NCI-H446 (cell line): ENCODE results near the gene CXCL5.
"Not testable (repeated sequence)": the region's sequence is repeated elsewhere in the genome, so short reads cannot be mapped to it uniquely, and the experiment has no call there.

ENCODE experiments used
- DNase-seq, 2 experiments: peaks; one replicate each; lab custom pipeline; 2025; lab: John Stamatoyannopoulos, UW

The CXCL5 gene

DNA sequence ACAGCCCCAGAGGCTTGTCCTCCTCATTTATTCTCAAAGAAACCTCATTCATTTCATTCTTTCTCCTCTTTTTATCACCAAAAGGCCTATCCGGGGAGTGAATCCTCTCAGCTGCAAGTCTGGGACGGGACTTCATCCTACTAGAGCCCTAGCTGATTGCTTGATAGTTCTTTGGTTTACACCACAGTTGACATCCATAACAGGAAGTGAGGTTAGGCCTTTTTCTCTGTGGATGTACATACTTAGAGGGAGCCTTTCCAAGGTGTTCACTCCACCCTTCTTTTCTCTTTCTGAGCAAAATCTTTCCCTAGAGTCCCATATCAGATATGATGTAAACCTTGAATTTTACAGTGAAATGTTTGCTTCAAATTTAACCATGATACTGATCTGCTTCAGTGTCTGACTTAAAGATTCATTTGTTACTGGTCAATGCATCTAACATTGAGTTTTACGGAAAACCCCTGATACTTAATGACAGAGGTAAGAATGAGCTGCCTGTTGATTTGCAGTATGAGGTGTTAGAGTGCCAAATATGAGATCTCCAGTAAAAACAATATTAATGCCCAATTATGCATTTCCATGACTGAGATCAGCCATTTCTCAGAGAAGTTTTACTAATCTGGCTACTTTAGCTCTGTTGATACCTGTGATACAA, 16.8 kb upstream of the CXCL5 start:
- DNase-seq, result no peak

DNA sequence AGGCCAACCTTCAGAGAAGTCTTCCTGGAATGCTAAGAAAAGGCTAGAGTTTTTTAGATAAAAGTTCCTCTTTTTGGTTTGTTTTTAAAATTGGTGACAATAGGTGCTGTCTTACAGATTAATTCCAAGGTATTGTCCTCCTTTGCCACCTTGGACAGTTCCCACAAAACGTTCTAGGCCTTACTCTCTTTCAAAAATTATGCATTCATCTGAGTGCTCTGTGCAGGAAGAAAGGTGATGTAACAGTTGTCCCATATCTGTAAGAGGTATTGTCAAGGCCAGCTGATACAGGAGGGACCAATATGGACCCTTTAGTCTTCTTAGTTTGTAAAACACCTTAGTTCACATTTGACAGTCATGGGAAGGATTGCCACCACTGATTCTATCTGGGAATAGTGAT, 15.9 kb upstream of the CXCL5 start:
- DNase-seq, result no peak

DNA sequence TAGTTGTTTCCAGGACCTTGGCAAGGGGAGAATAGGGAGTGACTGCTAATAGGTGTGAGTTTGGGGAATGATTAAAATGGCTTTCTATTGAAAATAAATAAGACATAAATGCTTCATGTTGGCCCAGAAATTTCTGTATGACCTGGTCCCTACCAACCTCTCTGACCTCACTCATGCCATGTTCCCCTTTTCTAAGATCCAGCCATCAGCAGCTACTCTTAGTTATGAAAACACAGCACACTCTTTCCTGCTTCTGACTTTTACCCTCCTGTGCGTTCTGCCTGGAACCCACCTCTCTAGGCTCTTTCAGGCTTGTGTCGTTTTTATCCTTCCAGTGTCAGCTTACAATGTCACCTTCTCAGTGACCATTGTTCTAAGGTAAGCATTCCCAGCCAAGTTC, 14.8 kb upstream of the CXCL5 start:
- DNase-seq, result no peak

DNA sequence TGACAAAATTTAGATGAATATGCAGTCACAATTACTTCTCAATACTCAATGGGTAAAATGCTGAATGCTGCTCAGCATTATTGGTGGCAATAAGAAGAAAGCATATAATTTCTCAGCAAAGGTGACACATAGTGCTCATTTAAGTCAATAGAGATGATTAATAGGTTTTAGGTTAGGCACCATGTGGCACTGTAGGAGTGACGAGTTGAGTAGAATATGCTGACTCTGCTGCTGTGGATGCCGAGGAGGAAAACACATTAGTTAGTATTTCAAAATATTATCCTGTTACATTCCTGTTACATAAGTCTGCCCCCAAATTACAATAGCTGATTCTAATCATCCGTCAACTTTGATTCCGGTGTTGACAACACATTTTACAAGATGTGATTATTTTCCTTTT, 13.7 kb upstream of the CXCL5 start:
- DNase-seq, result no peak

DNA sequence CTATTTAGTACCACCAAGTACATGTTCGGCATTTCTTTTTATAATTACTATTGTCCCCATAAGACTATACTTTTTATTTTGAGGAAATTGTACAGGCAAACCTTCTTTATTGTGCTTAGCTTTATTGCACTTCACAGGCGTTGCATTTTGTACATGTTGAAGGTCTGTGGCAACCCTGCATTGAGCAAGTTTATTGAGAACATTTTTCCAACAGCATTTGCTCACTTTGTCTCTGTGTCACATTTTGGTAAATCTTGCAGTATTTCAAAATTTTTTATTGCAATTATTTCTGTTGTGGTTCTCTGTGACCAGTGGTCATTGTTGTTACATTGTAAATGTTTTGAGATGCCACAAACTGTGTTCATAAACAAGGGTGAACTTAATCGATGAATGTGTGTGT, 10.8 kb upstream of the CXCL5 start:
- no peak for DNase-seq

DNA sequence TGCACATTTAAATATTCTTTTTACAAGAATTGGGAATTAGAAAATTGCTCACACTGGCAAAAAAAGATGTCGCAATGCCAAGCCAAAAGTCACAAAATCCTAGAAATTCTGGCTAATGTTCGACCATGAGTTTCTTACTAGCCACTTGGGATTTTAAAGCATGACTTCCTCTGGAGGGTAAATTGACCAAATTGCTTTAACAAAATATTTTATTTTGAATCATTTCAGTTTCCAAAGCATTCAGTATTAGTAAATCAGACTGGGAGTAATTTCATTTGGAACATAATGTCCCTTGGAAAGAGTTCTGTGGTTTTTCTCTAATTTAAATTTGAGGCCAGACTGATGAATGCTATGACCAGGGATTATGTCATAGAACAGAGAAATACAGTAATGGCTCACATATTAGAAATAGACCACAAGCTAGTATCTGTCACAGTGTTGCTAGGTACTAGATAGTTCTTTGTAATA, 7.6 kb upstream of the CXCL5 start:
- no peak for DNase-seq

DNA sequence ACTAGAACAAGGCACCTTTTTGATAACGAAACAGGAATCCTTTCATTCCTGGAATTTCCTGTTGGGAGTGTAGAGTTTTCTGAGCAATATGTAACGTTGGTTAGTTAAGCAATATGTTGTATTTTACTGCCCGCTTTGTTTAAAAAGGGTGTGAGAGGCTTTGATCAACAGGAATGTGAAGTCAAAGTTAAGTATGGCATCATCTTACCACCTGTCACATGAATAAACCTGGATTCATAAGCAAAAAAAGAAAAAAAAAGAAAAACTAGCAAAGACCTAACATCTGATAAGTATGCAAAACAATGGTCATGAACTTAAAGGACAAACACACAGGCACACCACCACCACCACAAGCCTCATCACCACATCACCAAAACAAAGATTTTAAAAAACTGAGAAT, 7.1 kb upstream of the CXCL5 start:
- DNase-seq, result no peak

DNA sequence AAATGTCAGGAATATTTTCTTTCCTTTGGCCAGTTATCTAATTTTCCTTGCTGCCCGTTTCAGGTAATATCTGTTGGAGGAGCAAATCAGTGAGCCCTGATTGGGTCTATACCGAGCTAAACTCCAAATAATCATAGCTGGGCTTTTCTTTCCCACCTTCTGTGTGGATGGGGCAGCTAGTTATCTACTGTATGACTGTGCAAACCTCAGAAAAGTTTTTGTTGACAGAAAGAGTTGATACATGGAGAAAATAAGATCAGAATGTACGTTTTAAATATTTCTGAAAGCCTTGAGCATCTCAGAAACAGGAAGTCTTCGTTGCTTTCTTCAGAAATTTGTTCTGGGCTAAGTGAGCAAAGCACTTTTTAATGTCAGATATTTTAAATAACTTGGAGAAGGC, 6.2 kb upstream of the CXCL5 start:
- no peak for DNase-seq

DNA sequence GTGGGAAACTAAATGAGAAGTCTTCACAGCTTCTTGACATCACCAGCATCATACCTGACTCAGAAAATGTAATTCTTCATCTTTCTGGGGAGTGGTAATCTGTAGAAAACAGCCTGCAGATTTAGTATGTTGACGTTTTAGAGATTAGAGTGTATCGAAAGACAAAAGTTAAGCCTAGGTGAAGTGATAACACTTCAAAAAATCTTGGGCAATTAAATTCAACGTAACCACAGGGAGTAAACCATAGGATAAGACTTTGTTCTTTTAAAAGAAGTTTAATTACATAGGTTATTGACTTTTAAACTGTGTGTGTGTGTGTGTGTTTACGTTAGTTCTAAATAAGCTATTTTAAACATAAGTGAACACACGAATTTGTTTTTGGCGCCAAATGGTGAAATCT, 1.8 kb upstream of the CXCL5 start:
- DNase-seq, result no peak

DNA sequence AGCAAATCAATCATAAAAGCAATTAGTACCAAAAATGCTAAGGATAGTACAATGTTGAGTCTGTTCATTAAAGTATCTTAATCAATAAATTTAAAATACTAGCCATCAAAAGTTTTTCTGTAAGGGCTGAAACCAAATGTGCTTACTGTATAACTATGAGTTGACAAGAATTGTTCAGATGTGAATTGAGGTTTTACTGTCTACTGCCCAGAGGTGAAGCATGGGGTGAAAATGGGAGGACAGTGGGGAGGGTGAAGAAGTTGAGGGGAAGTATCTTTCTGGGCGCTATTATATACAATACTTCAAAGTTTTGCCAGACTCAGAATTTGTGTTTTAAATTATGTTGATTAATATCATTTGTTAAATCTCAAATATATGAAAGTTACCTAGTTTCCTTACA, 6.4 kb downstream of the CXCL5 start:
- DNase-seq, result no peak

DNA sequence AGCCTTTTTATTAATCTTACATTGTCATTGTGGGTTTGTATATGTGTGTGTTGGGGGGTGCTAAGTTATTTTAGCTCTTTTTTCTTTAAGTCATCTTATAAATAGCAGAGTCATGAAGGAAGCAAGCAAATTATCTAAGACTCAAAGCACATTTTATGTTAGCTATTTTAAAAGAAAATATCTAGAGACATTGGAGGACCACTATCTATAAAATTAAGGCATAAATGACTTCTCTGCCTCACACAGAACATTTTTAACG, 6.8 kb downstream of the CXCL5 start:
- no peak for DNase-seq

DNA sequence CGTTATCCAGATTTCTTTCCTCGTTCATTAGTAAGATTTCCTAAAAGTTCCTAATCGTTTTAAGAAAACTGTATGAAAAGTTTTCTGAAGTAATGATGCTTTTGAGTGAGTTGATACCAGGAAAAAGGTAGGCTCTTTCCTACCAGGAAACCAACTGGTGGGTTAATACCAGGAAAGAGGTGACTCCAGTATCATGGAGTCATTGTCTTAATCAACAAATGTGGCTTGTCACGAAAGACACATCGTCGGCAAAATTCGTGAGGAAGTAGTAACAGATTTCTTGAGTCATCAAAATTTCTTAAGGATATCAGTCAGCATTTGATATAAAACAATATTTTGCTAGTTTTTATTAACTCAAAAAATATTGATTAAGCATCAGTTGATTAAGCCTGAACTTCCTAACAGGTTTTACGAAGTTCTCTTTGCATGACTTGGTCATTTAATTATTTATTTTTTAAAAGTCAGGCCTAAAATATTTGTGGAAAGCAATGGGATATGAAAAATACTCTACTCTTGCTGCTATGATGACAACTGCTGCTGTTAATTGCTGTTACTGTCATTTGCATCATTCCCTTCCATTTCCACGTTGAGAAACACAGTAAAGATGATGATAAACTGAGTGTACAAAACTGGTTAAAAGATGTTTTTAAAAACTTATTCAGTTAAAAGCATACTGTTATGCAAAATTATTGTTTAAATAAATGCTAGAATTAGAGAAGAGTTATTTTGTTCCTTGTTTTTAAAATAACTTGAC, 7.3 kb downstream of the CXCL5 start:
- no peak for DNase-seq

DNA sequence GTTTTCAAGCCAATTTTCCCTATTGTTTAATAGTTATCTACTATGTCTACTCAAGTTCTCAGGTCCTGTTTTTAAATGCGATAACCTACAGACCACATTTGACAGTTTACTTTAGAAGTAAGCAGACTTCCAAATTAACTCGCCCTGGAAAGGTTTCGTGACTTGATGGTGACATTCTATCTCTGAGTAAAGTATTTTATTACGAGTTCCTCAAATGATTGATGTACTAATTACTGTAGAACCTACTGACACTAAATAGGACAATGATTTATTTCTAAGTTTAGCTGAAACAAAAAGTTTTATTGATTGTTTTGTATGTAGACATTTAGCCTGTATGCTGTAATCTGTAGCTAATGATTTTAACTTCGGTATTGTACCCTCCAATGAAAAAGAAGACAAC, 8.5 kb downstream of the CXCL5 start:
- DNase-seq, result no peak

DNA sequence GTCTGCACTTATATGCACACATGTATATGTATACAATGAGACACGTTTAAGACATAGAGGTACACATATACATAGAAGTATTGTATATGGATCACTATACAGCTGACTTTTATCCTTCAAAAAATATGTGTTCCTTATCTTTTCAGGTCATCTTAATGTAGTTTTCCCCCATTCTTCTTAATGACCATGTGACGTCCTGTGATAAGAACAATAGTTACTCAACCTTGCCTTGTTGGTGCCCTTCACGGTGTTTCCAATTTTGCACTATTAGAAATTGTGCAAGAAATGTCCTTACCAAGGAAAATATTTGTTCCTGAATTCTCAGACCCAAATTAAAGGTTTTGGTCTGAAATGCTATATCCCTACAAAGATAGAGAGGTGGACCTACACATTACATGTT, 9.4 kb downstream of the CXCL5 start:
- no peak for DNase-seq

DNA sequence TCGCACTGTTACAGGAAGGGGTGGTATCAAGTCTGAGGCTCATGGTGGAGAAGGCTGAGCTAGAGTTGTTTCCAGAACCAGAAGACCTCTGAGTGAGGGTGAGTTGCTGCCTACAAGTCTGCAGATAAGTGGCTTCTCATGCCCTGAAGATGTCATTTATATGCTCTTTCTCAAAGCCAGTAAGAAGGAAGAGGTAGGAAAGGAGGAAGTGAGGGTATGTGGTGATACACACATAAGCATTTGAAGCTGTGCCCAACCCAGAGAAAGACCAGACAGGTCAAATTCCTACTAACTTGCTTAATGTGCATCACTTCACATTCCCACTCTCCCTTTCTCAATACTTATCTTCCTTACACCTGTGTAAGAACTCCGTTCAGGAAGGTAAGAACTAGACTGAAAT, 10.4 kb downstream of the CXCL5 start, which contains the start of gene PPBP:
Gene PPBP (minus strand): TSS at position 130 of the 400 bp plus-strand sequence. CDS start 87 bp downstream, at position 43.
- no peak for DNase-seq

DNA sequence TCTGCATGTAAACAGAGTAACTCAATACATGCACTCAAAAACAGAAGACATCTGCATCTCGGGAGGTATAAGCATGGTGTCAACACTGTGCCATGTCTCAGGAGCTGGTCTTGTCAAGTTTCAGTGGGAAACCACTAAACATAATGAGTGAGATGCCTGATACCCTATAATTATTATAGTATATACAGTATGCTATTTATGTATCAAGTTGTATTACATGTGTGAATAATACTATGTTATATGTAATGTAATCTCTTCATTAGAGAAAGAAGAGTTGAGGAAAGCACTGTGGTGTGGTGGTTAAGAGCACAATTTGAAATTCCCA, 13.0 kb downstream of the CXCL5 start:
- no peak for DNase-seq

DNA sequence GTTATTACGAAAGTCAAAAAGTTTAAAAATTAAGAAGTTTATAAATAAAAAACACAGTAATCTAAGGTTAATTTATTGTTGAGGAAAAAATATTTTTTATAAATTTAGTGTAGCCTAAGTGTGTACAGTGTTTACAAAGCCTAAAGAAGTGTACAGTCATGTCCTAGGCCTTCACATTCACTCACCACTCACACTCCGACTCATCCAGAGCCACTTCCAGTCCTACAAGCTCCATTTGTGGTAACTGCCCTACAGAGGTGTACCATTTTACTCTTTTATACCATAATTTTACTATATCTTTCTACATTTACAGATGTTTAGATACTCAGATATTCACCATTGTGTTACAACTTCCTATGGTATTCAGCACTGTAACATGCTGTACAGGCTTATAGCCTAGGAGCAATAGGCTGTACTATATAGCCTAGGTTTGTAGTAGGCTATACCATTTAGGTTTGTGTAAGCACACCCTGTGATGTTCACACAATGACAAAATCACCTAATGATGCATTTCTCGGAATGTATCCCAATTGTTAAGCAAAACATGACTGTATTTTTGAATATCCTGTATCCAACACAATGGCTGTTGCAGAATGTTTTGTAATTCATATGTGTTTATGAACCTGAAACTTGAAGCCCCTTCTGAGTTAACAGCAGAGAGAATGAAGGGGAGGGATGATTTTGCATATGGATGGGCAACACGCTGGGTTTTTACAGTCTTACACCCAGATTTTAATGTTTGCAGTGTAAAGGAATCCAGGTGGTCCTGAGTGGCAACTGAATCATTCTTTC, 13.5 kb downstream of the CXCL5 start:
- no peak for DNase-seq

DNA sequence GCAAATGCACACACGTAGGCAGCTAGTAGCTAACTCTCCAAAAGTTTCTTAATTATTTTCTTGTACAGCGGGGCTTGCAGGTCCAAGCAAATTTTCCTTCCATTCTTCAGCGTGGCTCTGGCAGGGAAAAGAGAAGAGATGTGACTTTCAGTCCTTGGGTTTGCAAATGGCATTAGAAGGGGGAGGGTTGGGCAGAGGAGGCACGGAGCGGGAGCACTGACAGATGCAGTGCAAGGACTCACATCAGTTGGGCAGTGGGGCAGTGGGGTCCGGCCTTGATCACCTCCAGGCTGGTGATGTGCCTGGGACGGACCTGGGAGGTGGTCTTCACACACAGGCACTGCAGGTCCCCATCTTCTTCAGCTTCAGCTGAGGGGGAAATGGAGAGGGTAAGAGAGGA, 17.3 kb downstream of the CXCL5 start:
- DNase-seq, result not testable (repeated sequence)

DNA sequence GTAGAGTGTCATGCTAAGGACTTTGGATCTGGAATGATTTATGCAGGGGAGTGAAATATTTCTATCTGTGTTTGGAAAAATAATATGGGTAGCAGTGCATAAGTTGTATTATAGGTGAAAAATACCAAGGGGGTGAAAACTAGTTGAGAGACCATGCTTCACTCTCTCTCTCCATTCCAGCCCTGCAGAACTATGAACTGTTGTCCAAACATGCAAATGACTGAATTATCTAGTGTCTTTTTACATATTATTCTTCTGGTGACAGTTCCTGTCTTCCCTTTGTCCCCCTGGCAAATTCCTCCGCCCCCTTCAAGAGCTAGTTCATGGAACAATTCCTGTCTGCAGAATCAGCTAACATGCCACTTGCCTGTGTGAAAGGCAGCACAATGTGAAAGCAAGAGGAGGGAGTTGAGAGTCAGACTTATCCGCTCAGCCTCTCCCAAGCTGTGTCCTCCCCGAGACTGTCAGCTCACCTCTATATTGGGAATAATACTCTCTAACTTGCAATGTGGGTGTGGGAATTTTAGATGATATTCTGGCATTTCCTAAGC, 19.0 kb downstream of the CXCL5 start:
- no peak for DNase-seq

DNA sequence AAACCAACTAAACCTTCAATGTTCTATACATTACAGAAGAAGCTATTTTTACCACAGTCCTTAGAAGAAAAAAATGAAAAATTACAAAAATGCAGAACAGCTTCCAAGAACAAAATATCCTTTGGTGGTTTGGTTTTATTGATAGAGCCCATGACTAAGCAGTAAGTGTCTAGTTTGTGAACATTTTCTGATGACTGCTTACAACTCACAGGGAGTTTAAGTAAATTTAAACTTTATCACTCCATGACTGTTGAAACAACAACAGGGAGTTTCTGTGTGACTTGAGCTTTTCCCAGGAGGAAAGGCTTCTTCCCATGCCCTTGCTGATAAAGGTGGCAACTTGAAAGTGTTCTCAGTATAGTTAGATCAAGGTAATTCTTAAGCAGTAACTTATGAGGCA, 19.6 kb downstream of the CXCL5 start:
- DNase-seq, result no peak

DNA sequence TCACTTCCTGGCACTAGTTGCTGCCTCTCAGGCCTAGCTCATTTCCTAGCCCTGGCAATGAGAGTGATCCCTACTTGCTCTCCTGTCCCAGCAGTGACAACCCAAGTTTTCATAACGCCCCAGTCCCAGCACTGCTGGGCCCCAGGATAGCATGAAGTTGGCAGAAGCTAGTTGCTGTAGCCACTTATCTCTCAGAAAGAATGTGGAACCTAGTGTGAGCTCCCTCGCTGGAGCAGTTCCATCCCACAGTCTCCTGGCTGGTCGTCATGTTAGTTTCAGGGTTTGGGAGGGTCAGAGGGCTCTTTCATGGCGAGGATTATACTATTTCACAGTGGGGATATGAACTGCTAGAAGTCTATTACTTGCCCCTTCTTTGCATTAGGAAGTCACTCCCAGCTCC, 21.8 kb downstream of the CXCL5 start:
- no peak for DNase-seq

DNA sequence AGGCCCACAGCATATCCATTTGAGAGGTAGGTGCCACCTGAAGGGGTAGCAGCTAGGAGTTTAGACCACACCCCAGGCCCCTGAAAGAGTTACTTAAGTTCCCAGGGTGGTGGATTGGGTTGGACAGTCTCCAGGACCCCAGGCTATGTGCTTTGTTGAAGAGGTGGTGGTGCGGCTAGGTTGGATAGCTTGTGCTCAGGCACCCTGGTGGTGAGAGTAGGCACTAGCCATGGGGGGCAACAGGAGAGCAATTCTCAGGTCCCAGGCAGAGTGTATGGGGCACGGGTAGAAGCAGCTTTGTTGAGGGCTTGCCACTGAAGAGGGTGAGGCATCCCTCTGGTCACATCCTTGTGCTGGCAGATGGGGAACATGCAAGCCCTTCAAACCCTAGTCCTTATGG, 22.3 kb downstream of the CXCL5 start:
- DNase-seq, result no peak

DNA sequence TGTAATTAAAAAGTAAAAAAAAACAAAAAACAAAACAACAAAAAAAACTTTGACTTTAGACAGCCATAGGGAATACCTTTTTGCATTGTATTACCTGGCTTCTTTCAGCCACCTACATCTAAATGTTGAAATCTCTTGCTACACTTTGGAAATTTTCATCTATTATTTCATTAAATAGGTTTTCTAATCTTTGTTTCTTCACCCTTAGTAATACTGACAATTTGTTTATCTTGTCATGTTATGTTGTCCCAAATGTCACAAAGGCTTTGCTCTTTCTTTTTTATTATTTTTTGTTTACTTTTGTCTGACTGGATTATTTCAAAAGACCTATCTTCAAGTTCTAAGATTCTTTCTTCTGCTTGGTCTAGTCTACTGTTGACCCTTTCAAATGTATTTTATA, 24.1 kb downstream of the CXCL5 start:
- no peak for DNase-seq
